Stimulated activated CD8-positive, alpha-beta memory T cell treated with anti-CD3 and anti-CD28 coated beads, Interleukin-4, amount 100 ng/mL, for 4 hours (primary cell): ENCODE data around the gene ATP23.

ENCODE experiments used
- DNase-seq, 2 donors: peaks; one replicate each; pipeline ENCODE4 v3.0.0-alpha.2; 2020; ENCODE audit warnings: low read depth in 2 of 2, low spot score in 1 of 2

ATP23 gene

GRCh38 chr12:57966536-57966935 lies 25.2 kb downstream of the ATP23 start:
- DNase-seq: no peak

- DNase-seq: no peak
These were observed 41.9 kb downstream of the ATP23 start for GRCh38 chr12:57983146-57983857.

- DNase-seq: no peak
These were observed 42.6 kb downstream of the ATP23 start for GRCh38 chr12:57983858-57984505.

GRCh38 chr12:57984629-57985151 lies 43.3 kb downstream of the ATP23 start:
- DNase-seq: no peak

- no peak for DNase-seq
These were observed 44.3 kb downstream of the ATP23 start for GRCh38 chr12:57985685-57986084.

- no peak for DNase-seq
These were observed 48.5 kb downstream of the ATP23 start for GRCh38 chr12:57989838-57990237.

GRCh38 chr12:57990241-57990883 lies 49.0 kb downstream of the ATP23 start:
- no peak for DNase-seq

GRCh38 chr12:57992001-57992400 lies 50.6 kb downstream of the ATP23 start:
- no peak for DNase-seq

- DNase-seq: no peak
These were observed 51.7 kb downstream of the ATP23 start for GRCh38 chr12:57993030-57993429.

- no peak for DNase-seq
These were observed 52.5 kb downstream of the ATP23 start for GRCh38 chr12:57993834-57994233.

GRCh38 chr12:57996520-57996919 lies 55.2 kb downstream of the ATP23 start:
- DNase-seq: no peak

GRCh38 chr12:57998251-57998650 lies 56.9 kb downstream of the ATP23 start:
- no peak for DNase-seq

GRCh38 chr12:58000499-58000898 lies 59.1 kb downstream of the ATP23 start:
- DNase-seq: no peak

- no peak for DNase-seq
These were observed 66.5 kb downstream of the ATP23 start for GRCh38 chr12:58007875-58008274.

GRCh38 chr12:58008634-58009033 lies 67.3 kb downstream of the ATP23 start:
- DNase-seq: no peak
